Stimulated activated CD4-positive, alpha-beta T cell treated with anti-CD3 and anti-CD28 coated beads, Interleukin-1b, Interleukin-23, amount 100 ng/mL, for 24 hours (primary cell): ENCODE results near the gene UST.
"Not testable (repeated sequence)": the region's sequence is repeated elsewhere in the genome, so short reads cannot be mapped to it uniquely, and the experiment has no call there.

Experiments
- DNase-seq, 4 experiments: peaks; one replicate each; pipeline ENCODE4 v3.0.0-alpha.2; 2020; ENCODE audit warnings: low read depth in 4 of 4, low spot score in 1 of 4

The UST gene

DNA sequence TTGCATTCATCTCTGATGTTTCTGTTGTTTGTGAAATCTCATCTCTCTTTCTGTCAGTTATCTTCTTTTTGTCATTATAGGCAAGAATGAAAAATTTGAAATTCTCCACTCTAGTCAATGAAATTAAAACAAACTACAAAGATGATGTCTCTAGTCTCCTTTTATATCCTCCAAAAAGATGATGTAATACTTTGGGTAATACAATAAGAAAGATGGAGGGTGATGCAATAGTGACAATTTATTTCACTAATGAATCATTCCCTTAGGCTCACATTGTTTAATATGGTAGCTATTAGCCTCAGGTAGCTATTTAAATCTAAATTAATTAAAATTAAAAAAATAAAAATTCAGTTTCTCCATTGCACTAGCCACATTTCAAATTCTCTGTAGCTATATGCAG lies 145.4 kb downstream of the UST start:
- no peak for DNase-seq

GRCh38 chr6:148893073-148893472 lies 146.2 kb downstream of the UST start:
- no peak for DNase-seq

- no peak for DNase-seq
These were observed 146.7 kb downstream of the UST start for GRCh38 chr6:148893481-148893880.

- no peak for DNase-seq
These were observed 151.7 kb downstream of the UST start for GRCh38 chr6:148898376-148899014.

DNA sequence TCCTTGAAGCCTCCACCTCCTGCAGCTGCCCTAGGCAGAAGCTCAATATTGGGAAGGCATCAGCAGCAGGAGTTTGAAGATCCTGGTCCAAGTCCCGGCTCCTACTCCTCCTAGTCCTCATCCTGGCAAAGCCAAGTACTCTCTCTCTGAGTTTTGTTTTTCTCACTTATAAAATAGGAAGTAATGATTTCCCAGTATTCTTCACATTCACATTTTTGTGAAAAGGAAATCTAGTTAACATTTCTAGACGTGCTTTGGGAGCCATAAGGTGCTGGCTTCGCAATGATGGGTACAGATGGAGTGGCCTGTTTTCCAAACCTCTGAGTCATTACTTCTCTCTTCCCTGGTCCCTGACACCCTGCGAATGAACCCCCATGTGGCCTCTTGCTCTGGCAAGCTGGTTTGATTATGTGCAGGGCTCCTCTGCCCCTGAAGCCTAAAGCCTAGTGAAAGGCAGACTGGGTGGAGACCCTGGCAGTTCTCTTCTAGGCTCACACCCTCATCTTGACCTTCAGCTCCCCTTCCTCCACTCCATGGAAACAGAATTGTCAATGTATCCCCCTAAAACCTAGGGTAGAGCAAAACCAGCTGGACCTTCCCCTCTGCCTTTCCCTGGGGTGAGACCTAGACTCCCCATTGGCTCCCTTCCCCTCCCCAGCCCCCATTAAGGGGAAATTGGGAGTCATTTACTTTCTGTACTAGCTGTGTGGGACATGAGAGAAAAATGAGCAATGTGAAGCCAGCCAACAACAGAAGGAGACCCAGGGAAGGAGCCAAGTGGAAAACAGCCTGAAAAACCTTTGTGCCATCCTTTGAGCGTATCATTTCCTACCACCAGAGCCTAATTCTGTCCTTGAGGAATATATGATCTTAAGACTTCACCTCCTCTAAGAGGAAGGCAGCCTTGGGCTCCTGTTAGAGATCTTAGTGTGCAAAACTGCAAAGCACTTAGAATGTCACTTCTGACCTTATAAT lies 158.4 kb downstream of the UST start:
- DNase-seq: no peak

GRCh38 chr6:148905901-148906300 lies 159.1 kb downstream of the UST start:
- no peak for DNase-seq

GRCh38 chr6:148906386-148906785 lies 159.6 kb downstream of the UST start:
- no peak for DNase-seq

DNA sequence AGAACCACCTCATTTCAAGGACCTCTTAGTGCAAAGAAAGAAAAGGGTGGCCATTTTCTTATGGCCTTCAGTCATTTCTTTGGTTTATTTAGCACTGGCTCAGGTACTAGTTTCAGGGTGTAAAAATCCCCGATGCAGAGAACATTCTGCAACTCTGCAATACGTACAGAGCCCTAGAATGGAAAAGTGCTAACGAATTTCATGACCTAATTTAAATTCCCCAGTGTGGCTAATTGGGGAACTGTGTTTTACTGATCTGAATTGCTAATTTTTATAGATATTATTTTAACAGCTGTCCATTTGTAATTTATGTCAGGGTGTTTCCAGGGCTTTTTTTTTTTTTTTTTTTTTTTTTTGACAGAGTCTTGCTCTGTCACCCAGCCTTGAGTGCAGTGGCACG lies 160.7 kb downstream of the UST start:
- no peak for DNase-seq

- DNase-seq: no peak
These were observed 165.4 kb downstream of the UST start for GRCh38 chr6:148912252-148912651.

DNA sequence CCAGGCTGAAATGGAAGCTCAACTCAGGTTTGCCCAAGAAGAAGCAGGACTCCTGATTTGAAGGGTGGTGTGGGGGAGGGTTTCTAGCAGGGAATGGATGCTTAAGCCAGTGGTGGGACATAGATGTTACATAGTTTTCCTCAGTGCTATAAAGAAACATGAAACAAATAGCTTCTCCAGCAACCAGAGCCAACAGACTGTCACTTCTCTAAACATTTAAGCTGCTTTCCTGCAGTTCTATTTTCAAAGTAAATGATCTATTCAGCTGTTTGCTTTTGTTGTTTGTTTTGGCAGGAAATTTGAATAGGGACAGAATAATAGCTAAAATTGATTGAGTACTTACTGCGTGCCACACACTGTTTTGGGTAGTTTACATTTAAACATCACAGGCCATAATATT lies 169.0 kb downstream of the UST start:
- no peak for DNase-seq

GRCh38 chr6:148916485-148916884 lies 169.7 kb downstream of the UST start:
- DNase-seq: not testable (repeated sequence)

GRCh38 chr6:148924226-148925012 lies 177.6 kb downstream of the UST start:
- DNase-seq: no peak

GRCh38 chr6:148925701-148926100 lies 178.9 kb downstream of the UST start:
- DNase-seq: no peak

DNA sequence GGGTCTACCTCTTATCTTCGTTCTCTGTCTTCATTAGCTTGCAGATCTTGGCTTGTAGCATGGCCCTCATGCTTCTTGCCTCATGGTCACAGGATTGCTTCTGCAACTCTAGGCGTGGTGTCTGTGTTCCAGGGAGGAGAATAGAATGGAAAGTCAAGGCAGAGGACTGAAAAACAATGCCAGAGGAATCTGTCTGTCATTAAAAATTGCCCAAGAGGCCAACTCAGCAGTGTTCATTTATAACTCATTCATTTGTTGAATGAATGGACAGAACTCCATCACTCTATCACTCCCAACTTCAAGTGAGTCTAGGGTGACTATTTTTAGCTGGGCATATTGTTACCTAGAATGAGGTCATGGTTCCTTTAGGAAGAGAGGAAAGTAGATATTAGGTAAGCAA lies 179.6 kb downstream of the UST start:
- no peak for DNase-seq

DNA sequence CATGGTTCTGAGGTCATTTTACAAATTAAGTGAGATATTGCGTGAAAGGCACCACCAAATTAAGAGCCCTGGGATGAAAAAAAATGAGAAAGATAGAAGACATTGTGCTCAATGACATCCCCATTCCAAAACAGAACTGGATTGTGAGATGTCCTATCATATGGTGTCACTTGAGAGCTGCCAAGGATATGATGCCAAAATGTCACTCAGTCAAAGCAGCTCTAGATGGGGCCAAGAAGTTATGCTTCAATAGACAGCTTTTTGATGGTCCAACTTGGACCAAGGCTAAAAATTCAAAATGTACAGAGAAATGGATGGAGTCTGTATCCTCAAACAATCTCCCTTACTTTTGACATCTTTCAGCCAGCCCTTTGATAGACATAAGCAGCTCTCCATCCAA lies 180.8 kb downstream of the UST start:
- DNase-seq: no peak

- no peak for DNase-seq
These were observed 182.0 kb downstream of the UST start for GRCh38 chr6:148928811-148929210.

DNA sequence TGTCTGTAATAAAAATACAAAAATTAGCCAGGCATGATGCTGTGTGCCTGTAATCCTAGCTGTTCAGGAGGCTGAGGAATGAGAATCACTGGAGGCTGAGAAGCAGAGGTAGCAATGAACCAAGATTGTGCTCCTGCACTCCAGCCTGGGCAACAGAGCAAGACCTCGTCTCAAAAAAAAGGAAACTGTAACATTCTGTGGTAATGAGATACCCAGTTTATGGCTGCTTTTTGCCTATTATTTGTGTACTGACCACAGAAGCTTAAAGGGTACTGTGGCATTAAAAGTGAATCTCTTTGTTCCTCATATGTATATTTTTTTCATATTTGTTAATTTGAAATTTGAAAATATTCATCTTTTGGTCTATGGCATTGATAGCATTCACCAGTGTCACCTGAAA lies 185.4 kb downstream of the UST start:
- DNase-seq: no peak

DNA sequence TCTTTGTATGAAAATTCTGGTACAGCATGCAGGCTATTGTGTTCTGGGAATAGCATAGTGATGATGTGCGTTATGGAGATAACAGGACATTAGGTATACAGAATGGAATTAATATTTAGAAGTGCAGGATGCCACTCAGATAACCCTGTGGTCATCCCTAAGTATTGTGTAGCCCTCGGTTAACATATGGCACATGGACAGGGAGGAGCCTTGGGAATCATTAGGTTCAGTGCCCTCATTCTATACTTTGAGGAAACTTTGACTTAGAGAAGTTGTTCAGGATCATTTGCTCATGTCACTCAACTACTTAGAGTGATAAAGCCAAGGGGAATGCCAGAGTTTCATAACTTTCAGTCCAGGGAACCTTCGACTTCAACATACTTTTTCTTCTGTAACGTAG lies 185.9 kb downstream of the UST start:
- DNase-seq: no peak

DNA sequence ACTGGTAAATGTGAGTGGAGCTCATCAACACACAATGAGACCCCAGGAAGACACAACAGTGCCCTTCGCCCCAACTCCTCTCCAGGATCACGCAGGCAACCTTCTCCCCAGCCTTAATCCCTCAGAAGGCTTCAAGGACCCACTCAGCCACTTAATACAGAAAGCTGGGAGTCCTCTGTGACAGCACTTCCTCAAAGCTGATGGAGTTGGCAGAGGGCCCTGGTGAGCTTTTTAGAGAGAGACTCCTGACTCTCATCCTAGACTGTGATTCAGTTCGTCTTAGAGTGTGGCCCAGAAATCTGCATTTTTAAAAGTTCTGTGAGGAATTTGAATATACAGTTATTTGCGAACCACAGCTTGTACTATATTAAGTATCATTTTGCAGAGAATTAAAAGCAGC lies 187.7 kb downstream of the UST start:
- no peak for DNase-seq

- no peak for DNase-seq
These were observed 188.1 kb downstream of the UST start for GRCh38 chr6:148934961-148935360.

GRCh38 chr6:148935705-148936435 lies 189.0 kb downstream of the UST start:
- no peak for DNase-seq
